WTC11 (cell line): ENCODE results near the gene USP47. TPM values are rescaled to one million over a fixed set of nuclear protein-coding genes. Genes with fewer than 3 reads are reported as not detected.

Experiments
- ATAC-seq: fragments of 200-7000 bp; cut with Tn5 transposase; 2 replicates; pipeline ENCODE4 v1.10.0; 2021; ENCODE audit warnings: mild to moderate bottlenecking, moderate library complexity
- CTCF ChIA-PET: fragments of 300-600 bp; sonication (Branson Sonifier 250); formaldehyde crosslinking; loops from one replicate; lab custom pipeline; 2021; ENCODE audit warnings: antibody characterized with exemption; lab: Charles Lee
- POLR2A ChIA-PET: fragments of 350-600 bp; sonication (Branson Sonifier 250); formaldehyde crosslinking; loops from one replicate; lab custom pipeline; 2021; ENCODE audit warnings: antibody characterized with exemption; lab: Charles Lee
- DNase-seq: peaks from one replicate; pipeline ENCODE4 v3.0.0; 2021; ENCODE audit warnings: low spot score
- H3K27ac Mint-ChIP-seq: 2 replicates; pipeline ENCODE4 v1.8.0; 2021; ENCODE audit warnings: mixed read lengths
- H3K27me3 Mint-ChIP-seq: 2 replicates; pipeline ENCODE4 v1.8.0; 2021; ENCODE audit warnings: low read depth, mild to moderate bottlenecking, moderate library complexity, mixed read lengths
- H3K36me3 Mint-ChIP-seq: 2 replicates; pipeline ENCODE4 v1.8.0; 2021; ENCODE audit warnings: mixed read lengths
- H3K4me1 Mint-ChIP-seq: 2 replicates; pipeline ENCODE4 v1.8.0; 2022; ENCODE audit warnings: mixed read lengths
- H3K4me3 Mint-ChIP-seq: 2 replicates; pipeline ENCODE4 v1.8.0; 2021; ENCODE audit warnings: mild to moderate bottlenecking, moderate library complexity, mixed read lengths
- H3K9me3 Mint-ChIP-seq: 2 replicates; pipeline ENCODE4 v1.8.0; 2021; ENCODE audit warnings: mixed read lengths
- ELF4 ChIP-seq: sonication (generic); formaldehyde crosslinking; IDR thresholded peaks from 2 replicates; pipeline ENCODE4 v1.8.1; 2022; ENCODE audit warnings: low read depth, mild to moderate bottlenecking, moderate library complexity, missing genetic modification reagents
- ETV6 ChIP-seq: sonication (generic); formaldehyde crosslinking; IDR thresholded peaks from 2 replicates; pipeline ENCODE4 v1.8.1; 2022; ENCODE audit warnings: mild to moderate bottlenecking, missing genetic modification reagents
- FOXP1 ChIP-seq: sonication (generic); formaldehyde crosslinking; IDR thresholded peaks from 2 replicates; pipeline ENCODE4 v1.8.0; 2022; ENCODE audit warnings: missing genetic modification reagents, mild to moderate bottlenecking, moderate library complexity, borderline replicate concordance
- HMGA2 ChIP-seq: fragments of 250-450 bp; sonication (Bioruptor Pico); IDR thresholded peaks from 2 replicates; pipeline ENCODE4 v1.4.0; 2021; ENCODE audit warnings: mild to moderate bottlenecking, moderate library complexity
- MXD4 ChIP-seq: fragments of 250-450 bp; sonication (Bioruptor Pico); IDR thresholded peaks from 2 replicates; pipeline ENCODE4 v1.8.0; 2021; ENCODE audit warnings: mild to moderate bottlenecking, moderate library complexity, borderline replicate concordance
- NFATC4 ChIP-seq: fragments of 250-450 bp; sonication (Bioruptor Pico); IDR thresholded peaks from 2 replicates; pipeline ENCODE4 v1.9.0; 2021; ENCODE audit warnings: mild to moderate bottlenecking
- NR2C2 ChIP-seq: sonication (generic); formaldehyde crosslinking; IDR thresholded peaks from 2 replicates; pipeline ENCODE4 v1.8.0; 2022; ENCODE audit warnings: mild to moderate bottlenecking, missing genetic modification reagents
- OVOL2 ChIP-seq: fragments of 250-450 bp; sonication (Bioruptor Pico); IDR thresholded peaks from 2 replicates; pipeline ENCODE4 v1.9.0; 2021; ENCODE audit warnings: mild to moderate bottlenecking, borderline replicate concordance
- SOX15 ChIP-seq: fragments of 250-450 bp; sonication (Bioruptor Pico); IDR thresholded peaks from 2 replicates; pipeline ENCODE4 v1.9.0; 2021; ENCODE audit warnings: mild to moderate bottlenecking
- TCF7 ChIP-seq: sonication (generic); formaldehyde crosslinking; IDR thresholded peaks from 2 replicates; pipeline ENCODE4 v1.8.0; 2022; ENCODE audit warnings: mild to moderate bottlenecking, low read depth, missing genetic modification reagents, moderate library complexity
- TP53 ChIP-seq: sonication (generic); formaldehyde crosslinking; IDR thresholded peaks from 2 replicates; pipeline ENCODE4 v1.8.1; 2023; ENCODE audit warnings: mild to moderate bottlenecking, missing genetic modification reagents
- ZNF671 ChIP-seq: fragments of 250-450 bp; sonication (Bioruptor Pico); IDR thresholded peaks from 2 replicates; pipeline ENCODE4 v1.8.0; 2021; ENCODE audit warnings: mild to moderate bottlenecking
- total RNA-seq: library from RNA; stranded (reverse); gene quantifications from 3 replicates; pipeline ENCODE4 v1.2.3, GENCODE V29; 2021
- TF ChIP-seq, protein P1 (sequence below): sonication (generic); formaldehyde crosslinking; IDR thresholded peaks from 2 replicates; pipeline ENCODE4 v1.8.0; 2023; ENCODE audit warnings: mild to moderate bottlenecking, missing genetic modification reagents
- TF ChIP-seq, protein P2 (sequence below): fragments of 250-450 bp; sonication (Bioruptor Pico); IDR thresholded peaks from 2 replicates; pipeline ENCODE4 v2.1.2; 2022; ENCODE audit warnings: mild to moderate bottlenecking, moderate library complexity
- TF ChIP-seq, protein P3 (sequence below): sonication (generic); formaldehyde crosslinking; IDR thresholded peaks from 2 replicates; pipeline ENCODE4 v1.8.0; 2022; ENCODE audit warnings: missing genetic modification reagents
- TF ChIP-seq, protein P4 (sequence below): sonication (generic); formaldehyde crosslinking; IDR thresholded peaks from 2 replicates; pipeline ENCODE4 v1.8.0; 2022; ENCODE audit warnings: mild to moderate bottlenecking, missing genetic modification reagents
- TF ChIP-seq, protein P5 (sequence below): sonication (generic); formaldehyde crosslinking; IDR thresholded peaks from 2 replicates; pipeline ENCODE4 v1.8.1; 2022; ENCODE audit warnings: mild to moderate bottlenecking, moderate library complexity, missing genetic modification reagents
- TF ChIP-seq, protein P6 (sequence below): fragments of 250-450 bp; sonication (Bioruptor Pico); conservative IDR thresholded peaks from 2 replicates; pipeline ENCODE4 v1.9.0; 2021; ENCODE audit warnings: mild to moderate bottlenecking
- TF ChIP-seq, protein P7 (sequence below): sonication (generic); formaldehyde crosslinking; IDR thresholded peaks from 2 replicates; pipeline ENCODE4 v1.8.1; 2023; ENCODE audit warnings: mild to moderate bottlenecking, missing genetic modification reagents

Gene USP47
- total RNA-seq, 1 experiment from 2014 or later = 19.7 TPM

DNA sequence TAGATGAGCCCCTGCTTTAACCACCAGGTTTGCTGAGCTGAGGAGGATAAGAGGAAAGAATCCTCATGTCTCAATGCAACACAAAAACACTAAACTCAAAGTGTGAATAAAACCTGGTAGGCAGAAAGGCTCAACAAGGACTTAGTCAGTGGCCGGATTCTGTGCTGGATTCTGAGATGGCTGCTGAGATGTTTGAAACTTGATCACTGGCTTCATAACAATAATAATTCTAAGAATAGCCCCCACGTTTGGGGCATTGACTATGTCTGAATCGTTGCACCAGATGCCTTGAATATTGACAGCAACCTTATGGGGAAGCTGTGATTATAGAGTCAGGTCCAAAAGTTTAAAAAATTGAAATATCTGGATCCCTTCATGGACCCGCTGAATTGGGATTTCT, 162.0 kb downstream of the USP47 start (continued):
- TF ChIP-seq NFATC4 = no peak
- TF ChIP-seq, protein P1, sequence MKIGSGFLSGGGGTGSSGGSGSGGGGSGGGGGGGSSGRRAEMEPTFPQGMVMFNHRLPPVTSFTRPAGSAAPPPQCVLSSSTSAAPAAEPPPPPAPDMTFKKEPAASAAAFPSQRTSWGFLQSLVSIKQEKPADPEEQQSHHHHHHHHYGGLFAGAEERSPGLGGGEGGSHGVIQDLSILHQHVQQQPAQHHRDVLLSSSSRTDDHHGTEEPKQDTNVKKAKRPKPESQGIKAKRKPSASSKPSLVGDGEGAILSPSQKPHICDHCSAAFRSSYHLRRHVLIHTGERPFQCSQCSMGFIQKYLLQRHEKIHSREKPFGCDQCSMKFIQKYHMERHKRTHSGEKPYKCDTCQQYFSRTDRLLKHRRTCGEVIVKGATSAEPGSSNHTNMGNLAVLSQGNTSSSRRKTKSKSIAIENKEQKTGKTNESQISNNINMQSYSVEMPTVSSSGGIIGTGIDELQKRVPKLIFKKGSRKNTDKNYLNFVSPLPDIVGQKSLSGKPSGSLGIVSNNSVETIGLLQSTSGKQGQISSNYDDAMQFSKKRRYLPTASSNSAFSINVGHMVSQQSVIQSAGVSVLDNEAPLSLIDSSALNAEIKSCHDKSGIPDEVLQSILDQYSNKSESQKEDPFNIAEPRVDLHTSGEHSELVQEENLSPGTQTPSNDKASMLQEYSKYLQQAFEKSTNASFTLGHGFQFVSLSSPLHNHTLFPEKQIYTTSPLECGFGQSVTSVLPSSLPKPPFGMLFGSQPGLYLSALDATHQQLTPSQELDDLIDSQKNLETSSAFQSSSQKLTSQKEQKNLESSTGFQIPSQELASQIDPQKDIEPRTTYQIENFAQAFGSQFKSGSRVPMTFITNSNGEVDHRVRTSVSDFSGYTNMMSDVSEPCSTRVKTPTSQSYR = no peak

DNA sequence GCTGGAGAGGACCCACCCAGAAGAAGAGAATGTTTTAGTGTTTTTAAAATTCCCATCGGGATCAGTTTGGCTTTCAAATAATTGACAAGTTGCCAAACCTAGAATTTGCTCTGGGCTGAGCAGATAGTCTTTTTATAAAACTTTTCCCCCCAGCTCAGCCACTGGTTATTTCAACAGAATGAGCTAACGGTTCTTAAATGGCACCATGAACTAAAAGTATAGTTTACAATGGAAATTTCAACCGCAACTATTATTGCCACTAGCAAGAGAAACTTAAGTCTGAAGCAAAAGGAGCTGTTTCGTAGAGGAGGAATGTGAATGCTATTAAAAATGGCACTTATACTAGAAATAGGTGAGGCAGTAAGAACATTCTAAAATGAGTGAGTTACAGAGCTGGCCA, 163.3 kb downstream of the USP47 start:
- DNase-seq (no peak), ATAC-seq (no peak)
- no peaks in the 10 kb centered on the region for H3K9me3 Mint-ChIP-seq
- ChIA-PET CTCF (interaction anchor here (0.9 to 1.5 kb wide), 2 partner anchors 38 to 39 kb away, joined by 3 to 6 read pairs; no protein-coding TSS in a partner anchor), POLR2A (interaction anchor here (0.8 kb wide), 1 partner anchor 43 kb away, joined by 3 read pairs; no protein-coding TSS in a partner anchor)
- TF ChIP-seq, protein P2, sequence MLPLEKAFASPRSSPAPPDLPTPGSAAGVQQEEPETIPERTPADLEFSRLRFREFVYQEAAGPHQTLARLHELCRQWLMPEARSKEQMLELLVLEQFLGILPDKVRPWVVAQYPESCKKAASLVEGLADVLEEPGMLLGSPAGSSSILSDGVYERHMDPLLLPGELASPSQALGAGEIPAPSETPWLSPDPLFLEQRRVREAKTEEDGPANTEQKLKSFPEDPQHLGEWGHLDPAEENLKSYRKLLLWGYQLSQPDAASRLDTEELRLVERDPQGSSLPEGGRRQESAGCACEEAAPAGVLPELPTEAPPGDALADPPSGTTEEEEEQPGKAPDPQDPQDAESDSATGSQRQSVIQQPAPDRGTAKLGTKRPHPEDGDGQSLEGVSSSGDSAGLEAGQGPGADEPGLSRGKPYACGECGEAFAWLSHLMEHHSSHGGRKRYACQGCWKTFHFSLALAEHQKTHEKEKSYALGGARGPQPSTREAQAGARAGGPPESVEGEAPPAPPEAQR (CRISPR knock-in tag) = no peak
- TF ChIP-seq, protein P3, sequence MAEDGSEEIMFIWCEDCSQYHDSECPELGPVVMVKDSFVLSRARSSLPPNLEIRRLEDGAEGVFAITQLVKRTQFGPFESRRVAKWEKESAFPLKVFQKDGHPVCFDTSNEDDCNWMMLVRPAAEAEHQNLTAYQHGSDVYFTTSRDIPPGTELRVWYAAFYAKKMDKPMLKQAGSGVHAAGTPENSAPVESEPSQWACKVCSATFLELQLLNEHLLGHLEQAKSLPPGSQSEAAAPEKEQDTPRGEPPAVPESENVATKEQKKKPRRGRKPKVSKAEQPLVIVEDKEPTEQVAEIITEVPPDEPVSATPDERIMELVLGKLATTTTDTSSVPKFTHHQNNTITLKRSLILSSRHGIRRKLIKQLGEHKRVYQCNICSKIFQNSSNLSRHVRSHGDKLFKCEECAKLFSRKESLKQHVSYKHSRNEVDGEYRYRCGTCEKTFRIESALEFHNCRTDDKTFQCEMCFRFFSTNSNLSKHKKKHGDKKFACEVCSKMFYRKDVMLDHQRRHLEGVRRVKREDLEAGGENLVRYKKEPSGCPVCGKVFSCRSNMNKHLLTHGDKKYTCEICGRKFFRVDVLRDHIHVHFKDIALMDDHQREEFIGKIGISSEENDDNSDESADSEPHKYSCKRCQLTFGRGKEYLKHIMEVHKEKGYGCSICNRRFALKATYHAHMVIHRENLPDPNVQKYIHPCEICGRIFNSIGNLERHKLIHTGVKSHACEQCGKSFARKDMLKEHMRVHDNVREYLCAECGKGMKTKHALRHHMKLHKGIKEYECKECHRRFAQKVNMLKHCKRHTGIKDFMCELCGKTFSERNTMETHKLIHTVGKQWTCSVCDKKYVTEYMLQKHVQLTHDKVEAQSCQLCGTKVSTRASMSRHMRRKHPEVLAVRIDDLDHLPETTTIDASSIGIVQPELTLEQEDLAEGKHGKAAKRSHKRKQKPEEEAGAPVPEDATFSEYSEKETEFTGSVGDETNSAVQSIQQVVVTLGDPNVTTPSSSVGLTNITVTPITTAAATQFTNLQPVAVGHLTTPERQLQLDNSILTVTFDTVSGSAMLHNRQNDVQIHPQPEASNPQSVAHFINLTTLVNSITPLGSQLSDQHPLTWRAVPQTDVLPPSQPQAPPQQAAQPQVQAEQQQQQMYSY (CRISPR knock-in tag) = no peak
- TF ChIP-seq SOX15 (CRISPR knock-in tag) (no peak), FOXP1 (CRISPR knock-in tag) (no peak), ZNF671 (no peak), TP53 (CRISPR knock-in tag) (no peak), ELF4 (CRISPR knock-in tag) (no peak), ETV6 (CRISPR knock-in tag) (no peak), HMGA2 (CRISPR knock-in tag) (no peak), NR2C2 (CRISPR knock-in tag) (no peak), TCF7 (no peak), OVOL2 (CRISPR knock-in tag) (no peak), MXD4 (CRISPR knock-in tag) (no peak)
- TF ChIP-seq, protein P4, sequence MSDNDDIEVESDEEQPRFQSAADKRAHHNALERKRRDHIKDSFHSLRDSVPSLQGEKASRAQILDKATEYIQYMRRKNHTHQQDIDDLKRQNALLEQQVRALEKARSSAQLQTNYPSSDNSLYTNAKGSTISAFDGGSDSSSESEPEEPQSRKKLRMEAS (CRISPR knock-in tag) = no peak
- TF ChIP-seq, protein P5, sequence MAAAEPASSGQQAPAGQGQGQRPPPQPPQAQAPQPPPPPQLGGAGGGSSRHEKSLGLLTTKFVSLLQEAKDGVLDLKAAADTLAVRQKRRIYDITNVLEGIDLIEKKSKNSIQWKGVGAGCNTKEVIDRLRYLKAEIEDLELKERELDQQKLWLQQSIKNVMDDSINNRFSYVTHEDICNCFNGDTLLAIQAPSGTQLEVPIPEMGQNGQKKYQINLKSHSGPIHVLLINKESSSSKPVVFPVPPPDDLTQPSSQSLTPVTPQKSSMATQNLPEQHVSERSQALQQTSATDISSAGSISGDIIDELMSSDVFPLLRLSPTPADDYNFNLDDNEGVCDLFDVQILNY (CRISPR knock-in tag) = no peak
- TF ChIP-seq, protein P6, sequence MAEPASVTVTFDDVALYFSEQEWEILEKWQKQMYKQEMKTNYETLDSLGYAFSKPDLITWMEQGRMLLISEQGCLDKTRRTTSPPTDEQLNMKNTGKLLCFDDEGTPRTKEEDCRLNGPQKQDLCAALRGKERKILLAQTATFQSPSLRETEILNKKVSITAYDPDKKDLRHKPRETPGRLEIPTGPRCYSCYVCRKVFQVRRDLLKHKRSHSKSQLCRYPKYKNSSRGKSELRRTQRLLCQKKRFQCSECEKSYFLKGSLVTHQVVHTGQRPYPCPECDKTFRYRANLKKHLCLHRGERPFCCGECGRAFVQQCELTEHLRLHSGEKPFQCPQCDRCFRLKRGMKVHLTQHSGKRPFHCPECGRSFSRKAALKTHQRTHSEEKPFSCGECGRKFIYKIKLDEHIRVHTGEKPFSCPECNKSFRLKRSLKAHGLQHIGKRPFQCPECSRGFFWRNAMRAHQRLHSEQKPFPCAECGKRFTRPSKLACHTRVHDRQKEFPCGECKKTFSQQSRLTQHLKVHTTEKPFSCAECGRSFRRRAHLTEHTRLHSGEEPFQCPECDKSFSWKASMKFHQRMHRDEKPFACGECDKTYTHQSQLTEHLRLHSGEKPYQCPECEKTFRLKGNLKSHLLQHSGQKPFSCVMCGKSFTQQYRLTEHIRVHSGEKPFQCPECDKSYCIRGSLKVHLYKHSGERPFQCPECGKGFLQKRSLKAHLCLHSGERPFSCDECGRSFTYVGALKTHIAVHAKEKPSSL (CRISPR knock-in tag) = no peak
- TF ChIP-seq, protein P7, sequence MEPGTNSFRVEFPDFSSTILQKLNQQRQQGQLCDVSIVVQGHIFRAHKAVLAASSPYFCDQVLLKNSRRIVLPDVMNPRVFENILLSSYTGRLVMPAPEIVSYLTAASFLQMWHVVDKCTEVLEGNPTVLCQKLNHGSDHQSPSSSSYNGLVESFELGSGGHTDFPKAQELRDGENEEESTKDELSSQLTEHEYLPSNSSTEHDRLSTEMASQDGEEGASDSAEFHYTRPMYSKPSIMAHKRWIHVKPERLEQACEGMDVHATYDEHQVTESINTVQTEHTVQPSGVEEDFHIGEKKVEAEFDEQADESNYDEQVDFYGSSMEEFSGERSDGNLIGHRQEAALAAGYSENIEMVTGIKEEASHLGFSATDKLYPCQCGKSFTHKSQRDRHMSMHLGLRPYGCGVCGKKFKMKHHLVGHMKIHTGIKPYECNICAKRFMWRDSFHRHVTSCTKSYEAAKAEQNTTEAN (CRISPR knock-in tag) = no peak
- H3K27ac Mint-ChIP-seq = no peak overlapping the region
- peaks cover 7% of the 10 kb centered on the region for H3K36me3 Mint-ChIP-seq
- no peak overlapping the region for H3K4me3 Mint-ChIP-seq
- peaks cover 23% of the 10 kb centered on the region for H3K27me3 Mint-ChIP-seq
- peaks cover 14% of the 10 kb centered on the region for H3K4me1 Mint-ChIP-seq
